GM12891 (cell line): Measurements from ENCODE around the gene NLRX1.

ENCODE experiments used
- DNase-seq: peaks from one replicate; pipeline ENCODE4 v3.0.0; 2011; ENCODE audit warnings: low spot score; ENCODE audit not compliant: insufficient read length
- FAIRE-seq: peaks from 2 replicates; lab custom pipeline; 2011; peaks lifted over from hg19 to GRCh38; lab: Jason Lieb, UNC
- PAX5 ChIP-seq: IDR thresholded peaks from 2 replicates; pipeline ENCODE4 v1.6.1; 2011; ENCODE audit warnings: low read length, moderate library complexity, mild to moderate bottlenecking; ENCODE audit not compliant: insufficient read depth, severe bottlenecking
- POLR2A ChIP-seq: IDR thresholded peaks from 2 replicates; pipeline ENCODE4 v1.6.1; 2011; ENCODE audit warnings: low read depth, low read length, control low read depth
- POLR2AphosphoS5 ChIP-seq: IDR thresholded peaks from 2 replicates; pipeline ENCODE4 v1.6.1; 2011; ENCODE audit warnings: low read depth, low read length, control low read depth
- POU2F2 ChIP-seq: IDR thresholded peaks from 2 replicates; pipeline ENCODE4 v1.6.1; 2011; ENCODE audit warnings: low read depth, mild to moderate bottlenecking, control low read depth, low read length, moderate library complexity
- SPI1 ChIP-seq: IDR thresholded peaks from 2 replicates; pipeline ENCODE4 v1.6.1; 2011; ENCODE audit warnings: low read depth, low read length, control low read depth
- TAF1 ChIP-seq: IDR thresholded peaks from 2 replicates; pipeline ENCODE4 v1.6.1; 2011; ENCODE audit warnings: low read depth, low read length, control low read depth

NLRX1 gene

DNA sequence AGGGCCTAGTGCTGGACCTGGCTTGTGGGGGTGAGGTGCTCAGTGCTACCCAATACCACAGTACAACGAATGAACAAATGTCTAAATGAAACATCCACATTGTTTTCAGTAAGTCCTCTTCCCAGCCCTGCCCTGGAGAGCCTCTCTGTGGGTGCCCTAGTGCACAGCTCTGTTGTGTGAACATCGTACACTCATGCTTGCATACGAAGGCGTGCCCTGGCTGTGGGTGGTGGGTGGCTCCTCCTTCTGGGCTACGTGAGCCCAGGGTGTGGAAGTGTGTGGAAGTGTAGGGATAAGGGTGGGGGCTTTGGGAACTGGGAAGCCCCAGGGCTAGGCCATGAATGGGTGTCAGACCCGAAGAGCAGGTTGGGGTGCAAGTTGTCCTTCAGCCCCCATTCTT is 592 bp upstream of the NLRX1 start:
- no peak for FAIRE-seq

GRCh38 chr11:119169282-119169719 is 776 bp downstream of the NLRX1 start:
- peak; percentile 52 for DNase-seq
- TF ChIP-seq PAX5 (no peak), TAF1 (no peak), POLR2A (no peak), POU2F2 (no peak), POLR2AphosphoS5 (no peak), SPI1 (no peak)
- FAIRE-seq, result no peak

More for the DNA sequence above, 592 bp upstream of the NLRX1 start:
- DNase-seq, result no peak
- TF ChIP-seq POU2F2 (no peak), POLR2A (no peak), PAX5 (no peak), SPI1 (no peak), POLR2AphosphoS5 (no peak), TAF1 (no peak)

DNA sequence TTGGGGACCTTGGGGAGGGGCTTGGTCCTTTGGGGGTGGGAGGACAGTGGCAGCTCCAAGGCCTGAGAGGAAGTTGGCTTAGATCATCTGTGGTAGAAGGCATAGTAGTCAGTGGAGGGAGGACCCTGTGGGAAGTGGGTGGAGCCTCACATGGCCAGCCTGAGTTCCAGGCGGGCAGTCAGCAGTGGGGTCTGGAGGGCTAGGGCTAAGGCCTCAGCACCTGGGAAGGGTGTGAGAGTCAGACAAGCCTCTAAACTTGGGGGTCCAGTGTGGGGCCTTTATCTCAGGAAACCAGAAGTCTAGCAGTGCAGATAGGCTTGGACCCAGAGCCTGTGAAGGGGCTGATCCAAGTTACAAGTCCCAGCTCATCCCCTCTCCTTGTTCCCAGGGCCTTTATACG is 4.0 kb downstream of the NLRX1 start:
- TF ChIP-seq POLR2A, result no peak
- 0 out of 2 replicates have a peak, but pooled peaks have one; percentile 4 for TF ChIP-seq SPI1
- FAIRE-seq (no peak), DNase-seq (no peak)

- no peak for TF ChIP-seq POU2F2
- no peak for TF ChIP-seq PAX5
- TF ChIP-seq TAF1, result no peak
- TF ChIP-seq POLR2A, result no peak
- no peak for FAIRE-seq
- DNase-seq, result no peak
Observed at GRCh38 chr11:119173453-119173852, 4.9 kb downstream of the NLRX1 start.

- FAIRE-seq, result no peak
- no peak for TF ChIP-seq POU2F2
- TF ChIP-seq PAX5, result no peak
- no peak for TF ChIP-seq POLR2AphosphoS5
- no peak for TF ChIP-seq POLR2A
- TF ChIP-seq SPI1, result no peak
- TF ChIP-seq TAF1, result no peak
- no peak for DNase-seq
Observed at GRCh38 chr11:119175493-119176077, 7.1 kb downstream of the NLRX1 start.

DNA sequence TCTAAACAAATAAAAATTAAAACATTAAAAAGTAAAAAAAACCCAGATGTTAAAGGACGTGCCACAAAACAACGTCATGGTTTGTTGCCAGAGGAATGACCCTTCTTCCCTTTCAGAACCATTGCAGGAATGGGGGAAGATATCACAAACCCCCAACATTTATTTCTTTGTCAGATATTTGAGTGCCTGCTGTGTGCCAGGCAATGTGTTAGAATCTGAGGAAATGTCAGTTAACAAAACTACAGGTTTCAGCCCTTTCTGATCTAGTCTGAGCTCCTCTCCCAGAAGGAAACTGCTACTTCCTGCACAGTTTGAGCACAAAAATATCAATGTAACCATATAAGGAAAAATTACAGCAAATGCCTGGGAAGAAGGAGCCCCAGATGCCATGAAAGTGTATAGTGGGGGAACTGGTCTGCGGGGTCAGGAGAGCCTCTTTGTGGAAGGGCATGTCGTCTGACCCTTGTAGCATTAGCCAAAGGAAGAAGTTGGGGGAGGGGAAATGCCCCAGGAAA is 9.7 kb downstream of the NLRX1 start:
- DNase-seq, result no peak
- TF ChIP-seq POLR2A (no peak), POU2F2 (no peak), POLR2AphosphoS5 (no peak), SPI1 (no peak), PAX5 (no peak)
- no peak for FAIRE-seq

DNA sequence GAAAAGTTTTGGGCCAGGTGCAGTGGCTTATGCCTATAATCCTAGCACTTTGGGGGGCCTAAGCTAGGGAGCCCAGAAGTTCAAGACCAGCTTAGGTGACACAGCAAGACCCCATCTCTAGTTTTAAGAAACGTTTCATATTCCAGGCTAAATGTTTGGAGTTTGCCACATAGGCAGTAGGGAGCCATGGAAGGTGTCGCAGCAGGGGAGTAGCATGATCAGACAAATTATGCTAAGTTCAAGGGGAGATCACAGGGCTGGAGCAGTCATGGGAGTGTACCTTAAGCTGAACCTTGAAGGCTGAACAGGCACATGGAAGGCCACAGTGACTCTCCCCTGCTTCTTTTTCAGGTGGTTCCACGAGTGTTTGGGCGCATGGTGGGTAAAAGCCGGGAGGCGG is 10.8 kb downstream of the NLRX1 start:
- DNase-seq (no peak), FAIRE-seq (no peak)
- no peak for TF ChIP-seq TAF1
- no peak for TF ChIP-seq POLR2AphosphoS5
- TF ChIP-seq POU2F2, result no peak
- no peak for TF ChIP-seq POLR2A
- no peak for TF ChIP-seq PAX5
- no peak for TF ChIP-seq SPI1

- no peak for TF ChIP-seq POLR2AphosphoS5
- TF ChIP-seq POLR2A, result no peak
- no peak for TF ChIP-seq TAF1
- TF ChIP-seq SPI1, result no peak
- TF ChIP-seq POU2F2, result no peak
- no peak for TF ChIP-seq PAX5
- DNase-seq (no peak), FAIRE-seq (no peak)
Observed at GRCh38 chr11:119179983-119180382, 11.5 kb downstream of the NLRX1 start.

- no peak for TF ChIP-seq TAF1
- TF ChIP-seq PAX5, result no peak
- no peak for TF ChIP-seq POLR2A
- no peak for TF ChIP-seq POLR2AphosphoS5
- TF ChIP-seq POU2F2, result no peak
- TF ChIP-seq SPI1, result no peak
- FAIRE-seq (no peak), DNase-seq (no peak)
Observed at GRCh38 chr11:119180729-119181676, 12.5 kb downstream of the NLRX1 start.
